IMR-90 (cell line): ENCODE measurements around the gene PCNP. TPM values are rescaled to one million over a fixed set of nuclear protein-coding genes. Genes with fewer than 3 reads are reported as not detected.
"Not testable (repeated sequence)": the region's sequence is repeated elsewhere in the genome, so short reads cannot be mapped to it uniquely, and the experiment has no call there.

ENCODE experiments used
- ATAC-seq: fragments of 200-7000 bp; cut with Tn5 transposase; 2 replicates; pipeline ENCODE4 v1.9.1; 2020; ENCODE audit warnings: low read depth, mild to moderate bottlenecking, moderate library complexity
- BruUV-seq: library from RNA; stranded (reverse); fragments of 400-500 nt; replicated peaks from 2 replicates; lab custom pipeline; 2021; lab: Mats Ljungman, UMichigan
- CTCF ChIA-PET: fragments of 300-600 bp; formaldehyde crosslinking; extraction: SDS; loops from one replicate; lab custom pipeline; 2021; ENCODE audit warnings: antibody characterized with exemption; lab: Yijun Ruan, JAX
- POLR2A ChIA-PET: fragments of 300-600 bp; sonication (Branson Sonifier 250); formaldehyde crosslinking; loops from one replicate; lab custom pipeline; 2022; ENCODE audit warnings: antibody characterized with exemption; ENCODE audit not compliant: unreplicated experiment; lab: Charles Lee
- DNase-seq: peaks from one replicate; pipeline ENCODE4 v3.0.0; 2013
- H2AFZ ChIP-seq: replicated peaks from 2 replicates; pipeline ENCODE3; 2013; ENCODE audit warnings: low read length, mild to moderate bottlenecking; ENCODE audit not compliant: poor library complexity
- H2AK5ac ChIP-seq: 2 replicates; pipeline ENCODE4 v1.6.1; 2013; ENCODE audit warnings: low read depth, low read length, inconsistent platforms
- H2AK9ac ChIP-seq: replicated peaks from 2 replicates; pipeline ENCODE3; 2013; ENCODE audit warnings: mild to moderate bottlenecking, low read depth, low read length, moderate library complexity; ENCODE audit not compliant: poor library complexity
- H2BK120ac ChIP-seq: 2 replicates; pipeline ENCODE4 v1.6.1; 2013; ENCODE audit warnings: low read depth, low read length, inconsistent platforms
- H2BK15ac ChIP-seq: 3 replicates; pipeline ENCODE4 v1.6.1; 2013; ENCODE audit warnings: low read depth, low read length, inconsistent platforms
- H2BK20ac ChIP-seq: 2 replicates; pipeline ENCODE4 v1.6.1; 2013; ENCODE audit warnings: low read depth, mild to moderate bottlenecking, inconsistent platforms, low read length, moderate library complexity
- H2BK5ac ChIP-seq: 2 replicates; pipeline ENCODE4 v1.6.1; 2013; ENCODE audit warnings: mild to moderate bottlenecking, low read depth, low read length, inconsistent platforms; ENCODE audit not compliant: poor library complexity, severe bottlenecking
- H3K14ac ChIP-seq: replicated peaks from 2 replicates; pipeline ENCODE4 v1.6.1; 2013; ENCODE audit warnings: low read depth, low read length, inconsistent platforms
- H3K18ac ChIP-seq: 2 replicates; pipeline ENCODE4 v1.6.1; 2013; ENCODE audit warnings: low read depth, low read length, control low read depth
- H3K23ac ChIP-seq: 2 replicates; pipeline ENCODE4 v1.6.1; 2013; ENCODE audit warnings: low read depth, low read length, inconsistent platforms
- H3K27ac ChIP-seq: 2 replicates; pipeline ENCODE4 v1.5.1; 2013; ENCODE audit warnings: mild to moderate bottlenecking, control low read depth, low read length; ENCODE audit not compliant: insufficient read depth
- H3K27me3 ChIP-seq: 2 replicates; pipeline ENCODE4 v1.6.1; 2013; ENCODE audit warnings: low read length; ENCODE audit not compliant: control insufficient read depth, insufficient read depth
- H3K36me3 ChIP-seq: 2 replicates; pipeline ENCODE4 v1.6.1; 2013; ENCODE audit warnings: low read length, mixed read lengths; ENCODE audit not compliant: control insufficient read depth, insufficient read depth
- H3K4ac ChIP-seq: 2 replicates; pipeline ENCODE4 v1.6.1; 2013; ENCODE audit warnings: low read depth, low read length, inconsistent platforms
- H3K4me1 ChIP-seq: 2 replicates; pipeline ENCODE4 v1.6.1; 2013; ENCODE audit warnings: low read length, mixed read lengths; ENCODE audit not compliant: control insufficient read depth, insufficient read depth
- H3K4me2 ChIP-seq: 2 replicates; pipeline ENCODE4 v1.6.1; 2013; ENCODE audit warnings: low read depth, mild to moderate bottlenecking, control low read depth, low read length, moderate library complexity
- H3K4me3 ChIP-seq: 2 replicates; pipeline ENCODE4 v1.5.1; 2013; ENCODE audit warnings: low read depth, mild to moderate bottlenecking, control low read depth, low read length, moderate library complexity; ENCODE audit not compliant: insufficient read depth
- H3K56ac ChIP-seq: 2 replicates; pipeline ENCODE4 v1.6.1; 2013; ENCODE audit warnings: low read length, inconsistent platforms; ENCODE audit not compliant: insufficient read depth; ENCODE audit errors: extremely low read depth
- H3K79me1 ChIP-seq, 2 experiments: 2 replicates each; pipeline ENCODE4 v1.6.1; 2013; ENCODE audit warnings: low read length in 2 of 2, inconsistent platforms in 1 of 2, low read depth in 1 of 2
- H3K9ac ChIP-seq: 2 replicates; pipeline ENCODE4 v1.6.1; 2013; ENCODE audit warnings: low read depth, low read length, control low read depth
- H3K9me1 ChIP-seq: 2 replicates; pipeline ENCODE4 v1.6.1; 2013; ENCODE audit warnings: low read length, inconsistent platforms; ENCODE audit not compliant: insufficient read depth
- H3K9me3 ChIP-seq: 2 replicates; pipeline ENCODE4 v1.6.1; 2013; ENCODE audit warnings: low read length; ENCODE audit not compliant: control insufficient read depth, insufficient read depth
- H4K20me1 ChIP-seq: 2 replicates; pipeline ENCODE4 v1.6.1; 2013; ENCODE audit warnings: low read length, inconsistent platforms; ENCODE audit not compliant: insufficient read depth
- H4K5ac ChIP-seq: 2 replicates; pipeline ENCODE4 v1.6.1; 2013; ENCODE audit warnings: mild to moderate bottlenecking, low read depth, low read length, control low read depth
- H4K8ac ChIP-seq, 2 experiments: 2 replicates each; pipeline ENCODE4 v1.6.1; 2013; ENCODE audit warnings: low read depth in 2 of 2, low read length in 2 of 2, control low read depth in 1 of 2, inconsistent platforms in 1 of 2
- H4K91ac ChIP-seq: 2 replicates; pipeline ENCODE4 v1.6.1; 2013; ENCODE audit warnings: low read depth, low read length, inconsistent platforms; ENCODE audit not compliant: insufficient read depth
- BHLHE40 ChIP-seq: fragments of 150-350 bp; IDR thresholded peaks from 2 replicates; pipeline ENCODE4 v1.6.1; 2016; ENCODE audit warnings: mild to moderate bottlenecking, low read depth, low read length
- CEBPB ChIP-seq: IDR thresholded peaks from 2 replicates; pipeline ENCODE4 v1.6.1; 2012; ENCODE audit warnings: low read depth, low read length, improper control_type of control experiment
- FOS ChIP-seq: fragments of 150-350 bp; IDR thresholded peaks from 2 replicates; pipeline ENCODE4 v1.6.1; 2016; ENCODE audit warnings: low read depth, low read length
- MAZ ChIP-seq: IDR thresholded peaks from 2 replicates; pipeline ENCODE4 v1.6.1; 2012; ENCODE audit warnings: low read depth, mild to moderate bottlenecking, low read length, improper control_type of control experiment, moderate library complexity, borderline replicate concordance
- RAD21 ChIP-seq: IDR thresholded peaks from 2 replicates; pipeline ENCODE4 v1.6.1; 2012; ENCODE audit warnings: low read length, improper control_type of control experiment
- RCOR1 ChIP-seq: IDR thresholded peaks from 2 replicates; pipeline ENCODE4 v1.6.1; 2012; ENCODE audit warnings: mild to moderate bottlenecking, low read length, improper control_type of control experiment; ENCODE audit not compliant: insufficient replicate concordance
- SMC3 ChIP-seq: fragments of 150-350 bp; IDR thresholded peaks from 2 replicates; pipeline ENCODE4 v1.6.1; 2016; ENCODE audit warnings: low read depth, mild to moderate bottlenecking, antibody characterized with exemption, low read length, moderate library complexity
- WGBS, 2 experiments: methylation state at CpG; one replicate each; pipeline versions ENCODE4 v1.1.5 to v1.1.7; 2013; ENCODE audit warnings: missing lambda C conversion rate in 2 of 2; ENCODE audit not compliant: insufficient read length in 1 of 2; ENCODE audit errors: extremely low coverage in 2 of 2; 5-methylcytosine and 5-hydroxymethylcytosine counted together
- dilution Hi-C: fragments of 300-500 bp; cut with HindIII; formaldehyde crosslinking; loops from one replicate; pipeline ENCODE4 v1.14.3; 2018; ENCODE audit warnings: low sequenced_read_pairs; ENCODE audit not compliant: unreplicated experiment
- in situ Hi-C: fragments of 300-500 bp; cut with MboI; formaldehyde crosslinking; loops from 3 replicates; pipeline ENCODE4 v1.14.3; 2019; ENCODE audit warnings: low sequenced_read_pairs, inconsistent platforms, mixed read lengths
- intact Hi-C: fragments of 100-400 bp; cut with micrococcal nuclease; formaldehyde crosslinking; loops from 2 replicates; pipeline ENCODE4 v1.10.0; 2022
- polyA plus RNA-seq, 3 experiments: library from polyadenylated mRNA; depleted of rRNA; stranded (reverse); fragments of >200 nt; gene quantifications; 2 replicates each; pipeline ENCODE4 v1.2.3, GENCODE V29; 2012; ENCODE audit warnings: low replicate concordance in 1 of 3
- total RNA-seq: library from RNA; depleted of rRNA; stranded (reverse); fragments of >200 nt; gene quantifications from 2 replicates; pipeline ENCODE4 v1.2.3, GENCODE V29; 2012

Gene PCNP
- total and polyA plus RNA-seq, 2 of the 4 experiments (the other 2 are of a cell fraction) = 34.6 to 53.2 TPM

DNA sequence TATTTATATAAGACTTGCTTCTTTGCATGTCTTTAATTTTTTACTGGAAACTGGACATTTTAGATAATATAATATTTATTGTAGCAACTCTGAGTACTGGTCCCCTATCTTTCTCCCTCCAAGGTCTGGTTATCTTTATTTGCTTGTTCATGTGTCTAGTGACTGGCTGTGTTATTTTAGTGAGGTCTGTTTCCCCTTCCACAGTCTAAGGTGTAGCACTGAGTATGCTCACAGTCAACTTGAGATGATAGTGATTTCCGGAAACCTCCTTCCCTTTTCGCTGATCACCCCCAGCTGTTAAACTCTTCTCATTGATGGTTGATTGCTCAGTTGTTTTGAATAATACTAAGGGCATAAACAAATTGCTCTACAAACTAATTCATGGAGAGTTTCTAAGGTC lies 37.0 kb downstream of the PCNP start:
- Histone ChIP-seq H3K4ac (no peak overlapping the region), H3K14ac (no peak overlapping the region), H4K91ac (no peak overlapping the region), H3K18ac (no peak overlapping the region), H4K20me1 (no peaks in the 10 kb centered on the region), H2AFZ (no peak overlapping the region), H2AK9ac (no peak overlapping the region), H2AK5ac (no peak overlapping the region), H2BK15ac (no peak overlapping the region), H3K9ac (no peak overlapping the region), H3K4me2 (no peak overlapping the region), H3K4me1 (no peaks in the 10 kb centered on the region), H3K23ac (no peak overlapping the region), H4K5ac (no peak overlapping the region), H2BK20ac (no peak overlapping the region), H4K8ac (no peak overlapping the region), H3K4me3 (no peak overlapping the region), H3K27me3 (no peaks in the 10 kb centered on the region), H3K56ac (no peak overlapping the region), H2BK5ac (no peak overlapping the region), H3K9me3 (no peaks in the 10 kb centered on the region), H3K79me1 (no peaks in the 10 kb centered on the region), H3K9me1 (no peaks in the 10 kb centered on the region), H3K36me3 (no peaks in the 10 kb centered on the region), H3K27ac (no peak overlapping the region), H2BK120ac (no peak overlapping the region)
- intact Hi-C loops = no loop called here
- WGBS, 2 experiments = no CpG with 5 or more reads among the region's 2 CpGs
- ATAC-seq (no peak), DNase-seq (no peak)
- in situ Hi-C loops = no loop called here
- TF ChIP-seq CEBPB (no peak), RAD21 (no peak), FOS (no peak), BHLHE40 (no peak), MAZ (no peak), SMC3 (no peak), RCOR1 (no peak)
- no TSS peak for BruUV-seq
- dilution Hi-C loops = no loop called here
- ChIA-PET POLR2A (no interaction called here), CTCF (no interaction called here)

DNA sequence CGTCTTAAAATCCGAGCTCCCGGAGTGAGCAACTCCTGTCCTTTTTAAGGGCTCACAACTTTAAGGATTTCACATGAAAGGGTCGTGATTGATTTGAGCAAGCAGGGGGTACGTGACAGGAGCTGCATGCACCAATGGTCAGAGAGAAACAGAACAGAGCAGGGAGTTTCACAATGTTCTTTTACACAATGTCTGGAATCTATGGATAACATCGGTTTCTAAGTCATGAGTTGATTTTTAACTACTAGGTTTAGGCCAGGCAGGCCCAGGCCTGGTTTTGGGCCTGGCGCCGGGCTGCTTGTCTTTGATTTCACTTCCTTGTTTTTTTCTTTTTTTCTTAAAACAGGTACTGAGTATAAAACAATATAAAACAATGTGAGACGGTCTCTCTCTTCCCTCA lies 39.0 kb downstream of the PCNP start:
- dilution Hi-C loops, H3K4ac ChIP-seq, H3K36me3 ChIP-seq, H3K9ac ChIP-seq, H3K4me1 ChIP-seq, H3K56ac ChIP-seq, in situ Hi-C loops, H3K27me3 ChIP-seq, CTCF ChIA-PET, intact Hi-C loops, H2BK120ac ChIP-seq, H4K91ac ChIP-seq, H3K79me1 ChIP-seq, H2BK15ac ChIP-seq, H4K5ac ChIP-seq, H3K23ac ChIP-seq, H2BK5ac ChIP-seq, H3K27ac ChIP-seq, H3K4me2 ChIP-seq, H2AK9ac ChIP-seq, H3K4me3 ChIP-seq, H3K9me3 ChIP-seq, H4K20me1 ChIP-seq, DNase-seq, H3K9me1 ChIP-seq, POLR2A ChIA-PET, BruUV-seq, H4K8ac ChIP-seq, H3K18ac ChIP-seq, H2BK20ac ChIP-seq, H2AFZ ChIP-seq, H3K14ac ChIP-seq, ATAC-seq, H2AK5ac ChIP-seq: not testable (repeated sequence)
- 53% methylated on average over 2 of the region's 9 CpGs; no CpG with 5 or more reads in 1 of the 2 experiments for WGBS, 2 experiments
